Effector memory CD8-positive, alpha-beta T cell (primary cell): ENCODE measurements around the gene ASB6.

ENCODE experiments used
- ATAC-seq: fragments of 150-1000 bp; cut with Tn5 transposase; replicated peaks from 2 replicates; pipeline ENCODE4 v1.10.0; 2021; ENCODE audit warnings: mild to moderate bottlenecking, moderate library complexity
- DNase-seq, 3 experiments: peaks; one replicate each; pipeline ENCODE4 v3.0.0; 2021
- H3K27ac Mint-ChIP-seq, 2 donors: one replicate each; pipeline ENCODE4 v1.8.0; 2022; ENCODE audit warnings: mild to moderate bottlenecking in 2 of 2, mixed read lengths in 2 of 2, moderate library complexity in 2 of 2
- H3K27me3 Mint-ChIP-seq, 2 donors: one replicate each; pipeline ENCODE4 v1.8.0; 2022; ENCODE audit warnings: mixed read lengths in 2 of 2
- H3K36me3 Mint-ChIP-seq: one replicate; pipeline ENCODE4 v1.8.0; 2022; ENCODE audit warnings: mild to moderate bottlenecking, moderate library complexity, mixed read lengths; ENCODE audit not compliant: insufficient read depth
- H3K4me1 Mint-ChIP-seq, 2 donors: one replicate each; pipeline ENCODE4 v1.8.0; 2022; ENCODE audit warnings: low read depth in 2 of 2, mixed read lengths in 2 of 2
- H3K4me3 Mint-ChIP-seq, 2 donors: one replicate each; pipeline ENCODE4 v1.8.0; 2022; ENCODE audit warnings: mild to moderate bottlenecking in 2 of 2, mixed read lengths in 2 of 2, moderate library complexity in 2 of 2
- H3K9me3 Mint-ChIP-seq, 2 donors: one replicate each; pipeline ENCODE4 v1.8.0; 2022; ENCODE audit warnings: mixed read lengths in 2 of 2

Gene ASB6

DNA sequence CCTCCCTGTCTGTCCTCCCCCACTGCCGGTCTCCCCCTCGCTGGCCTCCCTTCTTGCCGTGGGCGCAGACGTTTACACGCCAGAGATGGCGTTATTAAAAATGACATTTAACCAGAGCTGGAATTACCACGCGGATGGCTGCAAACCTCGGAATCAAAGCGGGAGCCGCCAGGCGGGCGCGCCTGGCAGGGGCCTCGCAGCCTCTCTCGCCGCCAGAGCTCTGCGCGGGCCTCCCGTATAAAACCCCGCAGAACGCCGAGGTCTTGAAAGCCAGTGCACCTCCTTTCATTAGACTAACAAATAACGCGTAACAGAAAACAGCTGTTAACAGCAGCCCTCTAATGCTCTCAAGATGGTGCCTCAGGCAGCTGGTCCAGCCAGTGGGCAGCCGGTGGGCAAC, 33.7 kb upstream of the ASB6 start:
- no peak overlapping the region for H3K4me3 Mint-ChIP-seq

GRCh38 chr9:129674229-129674628, 32.3 kb upstream of the ASB6 start:
- Mint-ChIP-seq H3K9me3 (no peaks in the 10 kb centered on the region), H3K27ac (no peak overlapping the region), H3K27me3 (peaks cover 41 to 71% of the 10 kb centered on the region in 2 donors), H3K4me1 (peaks cover 0 to 3% of the 10 kb centered on the region in 2 donors), H3K36me3 (no peaks in the 10 kb centered on the region), H3K4me3 (no peak overlapping the region)
- DNase-seq (no peak), ATAC-seq (no peak)

More for the DNA sequence above, 33.7 kb upstream of the ASB6 start:
- H3K27me3 Mint-ChIP-seq = peaks cover 51 to 74% of the 10 kb centered on the region in 2 donors
- H3K4me1 Mint-ChIP-seq = peaks cover 0 to 3% of the 10 kb centered on the region in 2 donors
- H3K9me3 Mint-ChIP-seq = no peaks in the 10 kb centered on the region
- ATAC-seq = no peak
- DNase-seq = no peak
- no peak overlapping the region for H3K27ac Mint-ChIP-seq
- no peaks in the 10 kb centered on the region for H3K36me3 Mint-ChIP-seq

GRCh38 chr9:129673602-129674001, 31.7 kb upstream of the ASB6 start:
- H3K4me1 Mint-ChIP-seq = peaks cover 0 to 3% of the 10 kb centered on the region in 2 donors
- no peak overlapping the region for H3K27ac Mint-ChIP-seq
- no peaks in the 10 kb centered on the region for H3K9me3 Mint-ChIP-seq
- H3K27me3 Mint-ChIP-seq = peaks cover 35 to 67% of the 10 kb centered on the region in 2 donors
- no peaks in the 10 kb centered on the region for H3K36me3 Mint-ChIP-seq
- H3K4me3 Mint-ChIP-seq = no peak overlapping the region
- ATAC-seq = no peak
- no peak for DNase-seq

GRCh38 chr9:129672702-129673101, 30.8 kb upstream of the ASB6 start:
- H3K4me1 Mint-ChIP-seq = peaks cover 0 to 3% of the 10 kb centered on the region in 2 donors
- no peaks in the 10 kb centered on the region for H3K9me3 Mint-ChIP-seq
- no peaks in the 10 kb centered on the region for H3K36me3 Mint-ChIP-seq
- H3K4me3 Mint-ChIP-seq = no peak overlapping the region
- peaks cover 28 to 60% of the 10 kb centered on the region in 2 donors for H3K27me3 Mint-ChIP-seq
- no peak overlapping the region for H3K27ac Mint-ChIP-seq
- no peak for DNase-seq
- ATAC-seq = no peak

DNA sequence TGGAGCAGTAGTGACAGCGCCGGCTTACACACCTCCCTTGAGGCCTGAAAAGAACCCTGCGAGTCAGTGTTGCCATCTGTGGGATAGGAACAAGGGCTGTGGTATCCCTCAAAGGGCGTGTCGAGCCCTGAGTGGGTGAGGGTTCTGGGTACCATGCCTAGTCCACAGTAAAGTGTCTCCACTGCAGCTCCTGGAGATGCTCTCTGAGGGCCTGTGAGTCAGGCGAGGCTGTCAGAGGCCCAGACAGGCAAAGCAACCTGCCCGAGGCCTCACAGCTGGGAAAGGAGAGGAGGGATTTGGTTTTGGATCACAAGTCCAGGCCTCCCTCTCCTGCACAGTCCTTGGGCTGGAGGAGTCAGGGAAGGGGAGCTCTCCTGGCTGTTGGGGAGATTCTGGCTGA, 29.6 kb upstream of the ASB6 start:
- DNase-seq = no peak

GRCh38 chr9:129671065-129671464, 29.1 kb upstream of the ASB6 start:
- no peak overlapping the region for H3K4me3 Mint-ChIP-seq

More for the DNA sequence above, 29.6 kb upstream of the ASB6 start:
- no peaks in the 10 kb centered on the region for H3K36me3 Mint-ChIP-seq
- ATAC-seq = no peak
- H3K9me3 Mint-ChIP-seq = no peaks in the 10 kb centered on the region
- H3K27ac Mint-ChIP-seq = peak overlapping the region in 1 of 2 donors; percentile 32
- peaks cover 24 to 58% of the 10 kb centered on the region in 2 donors for H3K27me3 Mint-ChIP-seq
- H3K4me3 Mint-ChIP-seq = no peak overlapping the region
- H3K4me1 Mint-ChIP-seq = peaks cover 0 to 3% of the 10 kb centered on the region in 2 donors

DNA sequence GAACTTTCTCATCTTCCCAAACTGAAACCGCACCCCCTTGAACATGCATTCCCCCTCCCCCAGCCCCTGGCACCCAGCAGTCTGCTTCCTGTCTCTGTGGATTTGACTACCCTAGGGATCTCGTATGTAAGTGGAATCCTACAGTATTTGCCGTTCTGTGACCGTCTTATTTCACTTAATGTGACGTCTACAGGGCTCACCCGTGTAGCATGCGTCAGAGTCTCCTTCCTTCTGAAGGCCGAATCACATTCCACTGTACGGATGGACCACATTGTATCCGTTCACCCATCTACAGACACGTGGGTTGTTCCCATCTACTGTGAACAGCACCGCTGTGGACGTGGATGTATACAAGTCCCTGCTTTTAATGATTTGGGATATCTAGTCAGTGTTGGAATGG, 28.0 kb upstream of the ASB6 start:
- Mint-ChIP-seq H3K4me1 (peaks cover under 1 to 5% of the 10 kb centered on the region in 2 donors), H3K36me3 (no peaks in the 10 kb centered on the region), H3K9me3 (no peaks in the 10 kb centered on the region), H3K4me3 (no peak overlapping the region), H3K27me3 (peaks cover 18 to 51% of the 10 kb centered on the region in 2 donors), H3K27ac (no peak overlapping the region)
- no peak for DNase-seq
- ATAC-seq = no peak

More at GRCh38 chr9:129671065-129671464, 29.1 kb upstream of the ASB6 start:
- Mint-ChIP-seq H3K27ac (no peak overlapping the region), H3K27me3 (peaks cover 19 to 53% of the 10 kb centered on the region in 2 donors), H3K9me3 (no peaks in the 10 kb centered on the region), H3K4me1 (peaks cover 0 to 3% of the 10 kb centered on the region in 2 donors), H3K36me3 (no peaks in the 10 kb centered on the region)
- DNase-seq (no peak), ATAC-seq (no peak)

DNA sequence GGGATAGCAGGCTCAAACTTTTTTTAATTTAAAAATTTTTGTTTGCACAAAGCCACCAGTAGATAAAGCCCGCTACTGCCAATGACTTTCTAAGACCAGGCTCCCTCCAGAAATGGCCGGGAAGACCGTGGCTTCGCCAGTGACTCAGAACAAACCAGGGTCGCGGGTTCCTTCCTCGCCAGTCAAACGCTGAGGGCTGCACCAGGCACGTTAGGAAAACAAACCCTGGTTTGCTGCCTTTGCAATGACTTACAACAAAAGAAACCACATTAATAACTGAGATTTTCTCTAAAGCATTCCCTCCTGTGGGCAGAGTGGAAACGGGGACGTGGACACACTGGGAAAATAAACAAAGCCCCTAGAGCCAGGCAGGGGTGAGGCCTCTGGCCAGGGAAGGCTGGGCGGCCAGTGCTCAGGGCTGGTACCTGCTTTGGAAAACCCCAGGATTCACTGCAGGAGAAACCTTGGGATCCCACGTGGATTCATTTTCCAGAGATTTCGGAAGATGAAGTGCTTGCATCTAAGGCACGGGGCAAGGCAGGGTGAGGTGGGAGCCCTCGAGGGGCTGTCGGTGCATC, 27.3 kb upstream of the ASB6 start:
- ATAC-seq (no peak), DNase-seq (no peak)
- peaks cover 23 to 53% of the 10 kb centered on the region in 2 donors for H3K27me3 Mint-ChIP-seq
- no peak overlapping the region for H3K4me3 Mint-ChIP-seq
- no peaks in the 10 kb centered on the region for H3K9me3 Mint-ChIP-seq
- peaks cover 5 to 9% of the 10 kb centered on the region in 2 donors for H3K4me1 Mint-ChIP-seq
- no peaks in the 10 kb centered on the region for H3K36me3 Mint-ChIP-seq
- H3K27ac Mint-ChIP-seq = no peak overlapping the region

DNA sequence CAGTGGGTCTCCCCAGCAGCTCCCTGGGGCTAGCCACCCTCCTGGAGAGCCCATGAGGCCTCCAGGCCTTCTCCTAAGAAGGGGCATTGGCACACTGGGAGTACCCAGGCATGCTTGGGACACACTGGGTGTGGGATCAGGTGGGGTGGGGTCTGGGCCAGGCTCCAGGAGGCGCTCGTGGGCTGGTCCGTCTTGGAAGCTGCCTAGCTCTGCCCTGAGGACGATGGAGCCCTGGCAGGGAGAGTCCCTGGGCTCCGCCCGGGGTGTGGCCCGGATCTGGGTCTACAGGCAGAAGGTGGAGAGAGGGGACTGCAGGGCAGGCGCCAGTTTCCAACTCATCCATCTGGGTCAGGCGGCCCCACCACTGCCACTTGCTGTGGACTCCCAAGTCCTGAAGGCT, 25.9 kb upstream of the ASB6 start:
- DNase-seq (no peak), ATAC-seq (no peak)
- H3K36me3 Mint-ChIP-seq = no peaks in the 10 kb centered on the region
- peaks cover 22 to 42% of the 10 kb centered on the region in 2 donors for H3K27me3 Mint-ChIP-seq
- no peak overlapping the region for H3K4me3 Mint-ChIP-seq
- peaks cover 5 to 9% of the 10 kb centered on the region in 2 donors for H3K4me1 Mint-ChIP-seq
- H3K9me3 Mint-ChIP-seq = no peaks in the 10 kb centered on the region
- H3K27ac Mint-ChIP-seq = no peak overlapping the region

DNA sequence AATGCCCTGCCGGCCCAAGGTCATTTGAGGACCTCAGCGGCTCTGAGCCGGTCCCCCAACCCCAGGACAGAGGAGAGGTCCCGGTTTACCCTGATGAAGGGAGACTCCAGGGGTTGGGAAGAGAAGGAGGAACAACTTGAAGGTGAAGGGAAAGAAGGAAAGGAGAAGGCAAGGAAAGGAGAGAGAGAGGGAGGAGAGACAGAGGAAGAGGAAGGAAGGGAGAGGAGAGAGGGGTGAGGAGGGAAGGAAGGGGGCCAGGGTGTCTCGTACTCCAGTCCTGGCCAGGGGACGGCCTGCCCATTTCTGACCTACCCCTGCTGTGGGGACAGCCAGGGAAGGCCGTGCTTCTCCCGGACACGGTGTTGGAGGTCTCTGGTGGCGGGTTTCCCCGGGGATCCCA, 25.4 kb upstream of the ASB6 start:
- Mint-ChIP-seq H3K9me3 (no peaks in the 10 kb centered on the region), H3K27me3 (peaks cover 17 to 38% of the 10 kb centered on the region in 2 donors), H3K36me3 (no peaks in the 10 kb centered on the region), H3K27ac (peak overlapping the region in 1 of 2 donors; percentile 67), H3K4me1 (peaks cover 5 to 9% of the 10 kb centered on the region in 2 donors), H3K4me3 (no peak overlapping the region)
- no peak for DNase-seq
- ATAC-seq = no peak

DNA sequence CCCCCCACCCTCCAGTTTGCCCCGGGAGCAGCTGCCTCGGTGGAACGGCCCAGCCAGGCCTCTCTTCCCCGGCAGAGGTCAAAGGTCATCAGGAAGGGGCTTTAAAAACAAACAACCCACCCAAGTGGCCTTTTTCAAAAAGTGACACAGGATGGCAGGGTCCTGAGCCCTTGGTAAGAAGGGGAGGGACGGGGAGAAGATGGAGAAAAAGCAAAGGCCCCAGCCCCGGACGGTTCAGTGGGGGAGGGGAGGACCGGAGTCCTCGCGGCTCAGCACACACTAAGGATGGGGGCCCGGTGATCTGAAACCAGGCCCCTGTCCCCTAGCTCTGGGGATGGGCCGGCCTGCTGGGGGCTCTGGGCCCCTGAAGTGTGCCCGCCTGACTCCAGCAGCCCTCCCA, 24.6 kb upstream of the ASB6 start:
- Mint-ChIP-seq H3K4me1 (peaks cover 5 to 8% of the 10 kb centered on the region in 2 donors), H3K4me3 (peak overlapping the region in 1 of 2 donors; percentile 14), H3K9me3 (no peaks in the 10 kb centered on the region), H3K27ac (no peak overlapping the region), H3K27me3 (peaks cover 17 to 36% of the 10 kb centered on the region in 2 donors), H3K36me3 (no peaks in the 10 kb centered on the region)
- DNase-seq (no peak), ATAC-seq (no peak)

DNA sequence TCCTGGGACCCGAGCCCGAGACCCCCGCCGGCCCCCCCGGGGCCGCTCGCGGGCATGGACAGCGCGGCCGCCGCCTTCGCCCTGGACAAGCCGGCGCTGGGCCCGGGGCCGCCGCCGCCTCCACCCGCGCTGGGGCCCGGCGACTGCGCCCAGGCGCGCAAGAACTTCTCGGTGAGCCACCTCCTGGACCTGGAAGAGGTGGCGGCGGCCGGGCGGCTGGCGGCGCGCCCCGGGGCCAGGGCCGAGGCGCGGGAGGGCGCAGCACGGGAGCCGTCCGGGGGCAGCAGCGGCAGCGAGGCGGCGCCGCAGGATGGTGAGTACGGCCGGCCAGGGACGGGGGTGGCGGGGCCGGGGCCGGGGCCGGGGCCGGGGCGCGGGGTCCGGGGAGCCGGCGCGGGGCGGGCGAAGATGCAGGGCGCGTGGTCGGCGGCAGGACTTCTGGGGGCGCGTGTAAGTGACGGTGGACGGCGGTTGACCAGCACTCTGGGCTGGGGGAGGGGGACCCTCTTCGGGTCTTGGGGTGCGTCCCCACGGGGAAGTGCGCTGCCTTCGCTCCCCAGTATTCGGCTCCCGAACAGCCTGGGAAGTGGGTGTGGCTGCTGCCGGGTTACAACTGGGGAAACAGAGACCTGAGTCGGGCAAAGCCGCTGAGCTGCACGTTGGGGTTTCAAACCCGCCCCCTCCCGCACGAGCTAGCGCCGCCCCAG, 24.0 kb upstream of the ASB6 start:
- H3K36me3 Mint-ChIP-seq = no peaks in the 10 kb centered on the region
- peaks cover 17 to 36% of the 10 kb centered on the region in 2 donors for H3K27me3 Mint-ChIP-seq
- ATAC-seq = peak; percentile 41
- peak overlapping the region; percentile 84 to 88 for H3K4me3 Mint-ChIP-seq
- no peak for DNase-seq
- peaks cover 5 to 6% of the 10 kb centered on the region in 2 donors for H3K4me1 Mint-ChIP-seq
- H3K27ac Mint-ChIP-seq = no peak overlapping the region
- no peaks in the 10 kb centered on the region for H3K9me3 Mint-ChIP-seq

GRCh38 chr9:129665389-129665775, 23.4 kb upstream of the ASB6 start, which contains the start of gene PRRX2:
Gene PRRX2, plus strand, starts transcription at chr9:129665647. Its CDS starts 221 bp downstream, at chr9:129665868.
- peaks cover 5 to 6% of the 10 kb centered on the region in 2 donors for H3K4me1 Mint-ChIP-seq
- peaks cover 17 to 36% of the 10 kb centered on the region in 2 donors for H3K27me3 Mint-ChIP-seq
- no peaks in the 10 kb centered on the region for H3K36me3 Mint-ChIP-seq
- peak; percentile 73 for ATAC-seq
- H3K27ac Mint-ChIP-seq = no peak within 1 kb of the TSS
- H3K4me3 Mint-ChIP-seq = peak within 1 kb of the TSS; percentile 84 to 88
- no peaks in the 10 kb centered on the region for H3K9me3 Mint-ChIP-seq
- DNase-seq = peak in 2 of 3 experiments; percentile 14 to 20
